GM23338 (cell line): ENCODE data around the gene ARID1B.

Experiments
- CREB1 ChIP-seq: fragments of 250-450 bp; sonication (Bioruptor Pico); IDR thresholded peaks from 2 replicates; pipeline ENCODE4 v1.5.0; 2020; ENCODE audit warnings: low read depth, mild to moderate bottlenecking, moderate library complexity
- EZH2 ChIP-seq: fragments of 200-600 bp; sonication (generic); IDR thresholded peaks from one replicate; pipeline ENCODE4 v1.8.0; 2017; ENCODE audit warnings: antibody characterized with exemption, mild to moderate bottlenecking, low read depth; ENCODE audit not compliant: unreplicated experiment
- EZH2phosphoT487 ChIP-seq: fragments of 200-600 bp; sonication (generic); IDR thresholded peaks from one replicate; pipeline ENCODE4 v1.8.1; 2018; ENCODE audit warnings: antibody characterized with exemption; ENCODE audit not compliant: unreplicated experiment
- POLR2AphosphoS5 ChIP-seq: IDR thresholded peaks from 2 replicates; pipeline ENCODE4 v1.6.1; 2016; ENCODE audit warnings: antibody characterized with exemption, low read depth
- REST ChIP-seq: IDR thresholded peaks from one replicate; pipeline ENCODE4 v1.6.1; 2018; ENCODE audit warnings: antibody characterized with exemption; ENCODE audit not compliant: unreplicated experiment
- TF ChIP-seq, protein P1 (sequence below), 2 experiments: fragments of 200-600 bp in 1 of 2; sonication (generic) in 1 of 2; conservative IDR thresholded peaks; 2 replicates each; pipeline versions ENCODE4 v1.5.1 to v1.6.1; 2016 to 2017; ENCODE audit warnings: antibody characterized with exemption in 2 of 2, low read depth in 2 of 2, mild to moderate bottlenecking in 2 of 2, moderate library complexity in 1 of 2

- TF ChIP-seq, protein P1, sequence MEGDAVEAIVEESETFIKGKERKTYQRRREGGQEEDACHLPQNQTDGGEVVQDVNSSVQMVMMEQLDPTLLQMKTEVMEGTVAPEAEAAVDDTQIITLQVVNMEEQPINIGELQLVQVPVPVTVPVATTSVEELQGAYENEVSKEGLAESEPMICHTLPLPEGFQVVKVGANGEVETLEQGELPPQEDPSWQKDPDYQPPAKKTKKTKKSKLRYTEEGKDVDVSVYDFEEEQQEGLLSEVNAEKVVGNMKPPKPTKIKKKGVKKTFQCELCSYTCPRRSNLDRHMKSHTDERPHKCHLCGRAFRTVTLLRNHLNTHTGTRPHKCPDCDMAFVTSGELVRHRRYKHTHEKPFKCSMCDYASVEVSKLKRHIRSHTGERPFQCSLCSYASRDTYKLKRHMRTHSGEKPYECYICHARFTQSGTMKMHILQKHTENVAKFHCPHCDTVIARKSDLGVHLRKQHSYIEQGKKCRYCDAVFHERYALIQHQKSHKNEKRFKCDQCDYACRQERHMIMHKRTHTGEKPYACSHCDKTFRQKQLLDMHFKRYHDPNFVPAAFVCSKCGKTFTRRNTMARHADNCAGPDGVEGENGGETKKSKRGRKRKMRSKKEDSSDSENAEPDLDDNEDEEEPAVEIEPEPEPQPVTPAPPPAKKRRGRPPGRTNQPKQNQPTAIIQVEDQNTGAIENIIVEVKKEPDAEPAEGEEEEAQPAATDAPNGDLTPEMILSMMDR (conservative IDR thresholded peaks at IDR 0.05; ENCODE audit: low read depth in 2 of 2): no peak
- TF ChIP-seq POLR2AphosphoS5: no peak
- no peak for TF ChIP-seq EZH2phosphoT487
- no peak for TF ChIP-seq EZH2
- no peak for TF ChIP-seq CREB1 (CRISPR knock-in tag)
- no peak for TF ChIP-seq REST
Observed at GRCh38 chr6:157145656-157146285, 368.6 kb downstream of the ARID1B start.
